ENCODE data around the gene ZNF184.
"Not testable (repeated sequence)": the region's sequence is repeated elsewhere in the genome, so short reads cannot be mapped to it uniquely, and the experiment has no call there.

The ZNF184 gene

DNA sequence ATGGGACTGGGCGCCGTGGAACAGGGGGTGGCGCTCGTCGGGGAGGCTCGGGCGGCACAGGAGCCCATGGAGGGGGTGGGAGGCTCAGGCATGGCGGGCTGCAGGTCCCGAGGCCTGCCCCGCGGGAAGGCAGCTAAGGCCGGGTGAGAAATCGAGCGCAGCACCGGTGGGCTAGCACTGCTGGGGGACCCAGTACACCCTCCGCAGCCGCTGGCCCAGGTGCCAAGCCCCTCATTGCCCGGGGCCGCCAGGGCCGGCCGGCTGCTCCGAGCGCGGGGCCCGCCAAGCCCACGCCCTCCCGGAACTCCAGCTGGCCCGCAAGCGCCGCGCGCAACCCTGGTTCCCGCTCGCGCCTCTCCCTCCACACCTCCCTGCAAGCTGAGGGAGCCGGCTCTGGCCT is 48.1 kb downstream of the ZNF184 start:
- DNase-seq (ENCODE audit: low spot score): not testable (repeated sequence)

- DNase-seq (ENCODE audit: low spot score): no peak
Observed at GRCh38 chr6:27422651-27423332, 50.1 kb downstream of the ZNF184 start.

- no peak for DNase-seq (ENCODE audit: low spot score)
Observed at GRCh38 chr6:27419363-27419762, 53.5 kb downstream of the ZNF184 start.

DNA sequence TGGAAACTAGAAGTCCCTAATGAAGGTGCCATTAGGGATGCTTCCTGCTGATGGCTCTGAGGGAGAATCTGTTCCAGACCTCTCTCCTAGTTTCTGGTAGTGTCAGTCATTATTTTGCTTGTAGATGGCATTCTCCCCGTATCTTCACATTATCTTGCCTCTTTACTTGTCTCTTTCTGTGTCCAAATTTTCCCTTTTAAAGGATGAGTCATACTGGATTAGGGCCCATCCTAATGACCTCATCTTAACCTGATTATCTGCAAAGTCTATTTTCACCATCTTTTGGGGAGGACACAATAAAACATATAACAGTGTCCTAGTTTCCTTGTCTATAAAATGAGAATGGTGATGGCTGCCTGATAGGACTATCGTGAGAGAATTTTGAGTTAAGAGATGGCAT is 57.0 kb downstream of the ZNF184 start:
- DNase-seq (ENCODE audit: low spot score): no peak

GRCh38 chr6:27414996-27415395 is 57.9 kb downstream of the ZNF184 start:
- no peak for DNase-seq (ENCODE audit: low spot score)

DNA sequence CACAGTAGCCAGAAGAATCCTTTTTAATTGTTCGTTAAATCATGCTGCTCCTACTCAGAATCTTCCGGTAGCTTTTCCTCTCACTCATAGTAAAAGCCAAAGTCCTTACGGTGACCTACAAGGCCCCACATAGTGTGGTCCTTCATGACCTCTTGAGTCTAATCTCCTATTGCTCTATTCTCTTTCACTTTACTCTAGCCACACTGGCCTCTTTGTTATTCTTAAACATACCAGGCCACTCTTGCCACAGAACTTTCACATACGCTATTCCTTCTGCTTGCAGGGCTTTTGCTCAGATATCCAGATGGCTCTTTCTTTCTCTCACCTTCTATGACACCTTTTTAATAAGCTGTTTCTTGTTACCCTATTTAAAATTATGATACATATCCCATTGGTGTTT is 58.6 kb downstream of the ZNF184 start:
- no peak for DNase-seq (ENCODE audit: low spot score)

DNA sequence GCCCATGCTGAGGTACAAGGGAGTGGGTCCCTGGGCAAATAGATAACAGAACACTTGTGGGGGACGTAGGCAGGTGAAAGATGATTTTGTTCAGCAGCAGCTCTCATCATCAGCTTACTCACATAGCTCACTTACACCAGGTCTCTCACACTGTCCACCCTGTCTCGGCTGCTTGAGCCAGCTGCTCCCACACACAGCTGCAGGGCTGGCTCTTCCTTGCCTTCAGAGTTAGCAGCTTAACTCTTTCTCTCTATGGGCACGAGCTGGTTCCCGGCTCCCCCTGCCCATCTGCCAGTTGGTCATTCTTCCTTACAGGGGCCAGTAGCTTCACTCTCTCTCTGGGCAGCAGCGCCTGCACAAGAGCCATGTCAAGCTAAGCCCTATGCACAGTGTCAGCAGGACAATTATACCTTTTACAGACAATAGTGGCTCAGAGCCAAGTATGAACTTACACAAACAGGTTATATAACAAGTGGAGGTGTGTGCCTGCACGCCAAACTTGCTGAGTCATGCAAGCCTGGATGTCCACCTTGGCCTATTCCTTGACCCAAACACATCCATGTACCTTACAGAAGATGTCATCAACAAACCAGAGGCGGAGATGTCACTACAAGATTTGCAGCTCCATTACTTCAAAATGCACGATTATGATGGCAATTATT is 65.6 kb downstream of the ZNF184 start:
- no peak for DNase-seq (ENCODE audit: low spot score)

DNA sequence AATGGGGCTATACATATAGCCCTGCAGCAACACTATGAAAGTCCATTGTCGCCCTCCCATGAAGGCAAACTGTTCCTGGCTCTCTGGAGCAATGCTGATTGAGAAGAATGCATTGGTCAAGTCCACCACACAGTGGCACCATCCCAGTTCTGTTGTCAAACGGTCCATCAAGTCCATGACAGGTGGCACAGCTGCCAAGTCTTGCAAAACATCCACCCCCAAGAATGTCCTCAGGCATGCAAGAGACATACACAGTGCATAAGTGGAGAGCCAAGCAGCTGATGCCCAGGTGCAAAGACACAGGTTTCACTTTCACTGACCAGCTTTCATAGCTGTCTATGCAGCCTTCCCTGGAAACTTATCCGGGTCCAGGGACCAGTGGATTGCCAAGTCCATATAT is 66.8 kb downstream of the ZNF184 start:
- no peak for DNase-seq (ENCODE audit: low spot score)

DNA sequence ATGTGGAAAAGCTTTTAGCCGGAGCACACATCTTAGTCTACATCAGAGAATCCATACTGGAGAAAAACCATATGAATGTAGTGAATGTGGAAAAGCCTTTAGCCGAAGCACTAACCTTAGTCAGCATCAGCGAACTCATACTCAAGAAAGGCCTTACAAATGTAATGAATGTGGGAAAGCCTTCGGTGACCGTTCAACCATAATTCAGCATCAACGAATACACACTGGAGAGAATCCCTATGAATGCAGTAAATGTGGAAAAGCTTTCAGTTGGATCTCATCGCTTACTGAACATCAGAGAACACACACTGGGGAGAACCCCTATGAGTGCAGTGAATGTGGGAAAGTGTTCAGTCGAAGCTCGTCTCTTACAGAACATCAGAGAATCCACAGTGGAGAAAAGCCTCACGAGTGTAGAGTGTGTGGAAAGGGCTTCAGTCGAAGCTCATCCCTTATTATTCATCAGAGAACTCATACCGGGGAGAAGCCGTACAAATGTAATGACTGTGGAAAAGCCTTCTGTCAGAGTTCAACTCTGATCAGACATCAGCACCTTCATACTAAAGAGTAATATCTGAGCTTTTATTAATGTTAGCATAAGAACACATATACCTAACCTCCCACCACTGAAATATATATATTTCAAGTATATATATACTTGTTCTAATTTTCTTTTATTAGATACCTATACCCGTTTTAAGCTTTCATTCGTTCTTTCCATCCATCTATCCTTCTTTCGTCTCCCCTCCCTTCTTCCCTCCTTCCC is 71.8 kb downstream of the ZNF184 start:
- DNase-seq (ENCODE audit: low spot score): no peak
